Upper lobe of left lung (tissue), 4 donors: ENCODE results near the gene RALA.

Experiments used
- CTCF ChIP-seq, 6 experiments: fragments of 450-650 bp in 4 of 6; fragments of 200-600 bp in 2 of 6; sonication (generic) in 2 of 6; IDR thresholded peaks; one replicate each; pipeline ENCODE4 v1.5.1; 2016 to 2019; ENCODE audit warnings: antibody characterized with exemption in 6 of 6
- POLR2A ChIP-seq, 4 donors: fragments of 450-650 bp; IDR thresholded peaks; one replicate each; pipeline ENCODE4 v1.5.1; 2016 to 2017; ENCODE audit warnings: antibody characterized with exemption in 4 of 4, mild to moderate bottlenecking in 2 of 4
- POLR2AphosphoS5 ChIP-seq, 2 donors: sonication (generic); formaldehyde crosslinking; IDR thresholded peaks; one replicate each; pipeline ENCODE4 v1.5.1; 2017; ENCODE audit warnings: antibody characterized with exemption in 2 of 2

GRCh38 chr7:39709029-39709428, 85.7 kb downstream of the RALA start:
- no peak for TF ChIP-seq CTCF (IDR thresholded peaks at IDR 0.05)
- TF ChIP-seq POLR2A (IDR thresholded peaks at IDR 0.05): no peak
- TF ChIP-seq POLR2AphosphoS5 (IDR thresholded peaks at IDR 0.05): no peak
